GM18907 (cell line): ENCODE measurements around the gene RHCG.

Experiments
- ATAC-seq: cut with Tn5 transposase; IDR thresholded peaks from one replicate; pipeline ENCODE4 v1.9.1; 2021; ENCODE audit warnings: mild to moderate bottlenecking, moderate library complexity; ENCODE audit not compliant: unreplicated experiment

Gene RHCG

GRCh38 chr15:89504166-89504565, 7.8 kb upstream of the RHCG start:
- ATAC-seq, result no peak

DNA sequence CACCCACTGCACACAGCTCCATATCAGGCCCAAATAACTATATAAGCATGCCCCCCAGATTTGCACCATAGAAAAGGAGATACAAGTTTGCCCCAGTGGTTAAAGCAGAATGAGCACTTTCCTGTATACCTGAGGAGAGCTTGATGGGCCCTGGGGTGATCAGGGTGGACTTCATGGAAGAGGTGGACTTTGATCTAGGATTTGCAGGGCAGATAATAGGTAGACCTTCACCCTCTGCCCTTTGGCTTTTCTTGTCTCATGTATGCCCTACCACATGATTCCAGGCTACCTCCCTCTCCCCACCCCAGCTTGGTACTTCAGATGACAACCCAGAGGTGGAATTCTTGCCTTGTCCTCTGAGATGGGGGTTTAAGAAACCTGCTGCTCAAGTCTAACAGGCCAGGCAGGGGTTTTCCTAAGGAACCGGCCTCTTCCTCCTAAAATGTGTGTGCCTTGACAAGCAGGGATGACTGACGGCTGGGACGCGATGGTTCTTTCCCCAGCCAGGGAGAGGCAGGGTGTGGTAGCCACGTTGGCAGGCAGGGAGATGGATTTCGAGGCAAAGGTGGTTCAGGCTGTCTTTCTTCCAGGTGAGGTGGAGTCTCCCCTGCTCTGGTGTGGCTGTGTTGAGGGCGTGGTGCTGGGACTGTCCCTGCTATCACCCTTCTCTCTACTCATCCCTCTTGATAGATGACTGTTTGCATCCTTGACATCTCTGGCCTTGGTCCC, 6.6 kb upstream of the RHCG start:
- no peak for ATAC-seq

DNA sequence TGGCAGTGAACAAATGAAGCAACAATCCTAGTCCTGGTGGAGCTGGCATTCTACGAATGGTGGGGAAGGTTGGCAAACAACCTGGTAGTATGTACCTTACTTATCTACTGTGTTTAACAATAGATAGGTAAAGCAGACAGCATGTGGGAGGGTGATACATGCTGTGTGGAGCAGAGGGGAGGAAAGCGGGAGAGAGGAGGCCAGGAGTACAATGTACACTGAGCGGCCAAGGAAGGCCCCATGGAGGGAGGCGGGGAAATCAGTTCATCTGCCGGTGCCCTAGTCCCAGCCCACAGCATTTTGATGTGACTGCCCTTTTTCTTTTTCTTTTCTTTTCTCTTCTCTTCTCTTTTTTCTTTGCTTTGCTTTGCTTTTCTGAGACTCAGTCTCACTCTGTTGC, 5.3 kb upstream of the RHCG start:
- no peak for ATAC-seq

- ATAC-seq, result no peak
Measured at GRCh38 chr15:89500397-89501270, 4.3 kb upstream of the RHCG start.

DNA sequence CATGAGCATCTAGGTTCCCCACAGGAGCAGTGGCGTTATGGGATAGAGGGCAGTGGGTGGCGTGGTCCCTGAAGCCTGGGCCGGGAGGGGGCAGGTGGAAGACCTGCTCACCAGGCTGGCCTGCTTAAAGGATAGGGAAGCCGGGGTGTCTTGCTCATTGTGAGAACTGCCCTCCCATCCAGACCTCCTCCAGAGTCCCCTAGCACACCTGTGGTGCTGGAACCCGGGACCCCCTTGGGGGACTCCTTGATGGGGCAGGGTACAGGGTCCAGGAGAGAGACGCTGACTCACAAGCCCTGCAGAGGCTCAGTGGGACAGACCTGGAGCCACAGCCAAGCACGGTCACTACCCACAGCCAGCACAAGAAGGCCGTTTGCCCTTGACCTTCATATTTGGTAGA, 2.8 kb upstream of the RHCG start:
- no peak for ATAC-seq

DNA sequence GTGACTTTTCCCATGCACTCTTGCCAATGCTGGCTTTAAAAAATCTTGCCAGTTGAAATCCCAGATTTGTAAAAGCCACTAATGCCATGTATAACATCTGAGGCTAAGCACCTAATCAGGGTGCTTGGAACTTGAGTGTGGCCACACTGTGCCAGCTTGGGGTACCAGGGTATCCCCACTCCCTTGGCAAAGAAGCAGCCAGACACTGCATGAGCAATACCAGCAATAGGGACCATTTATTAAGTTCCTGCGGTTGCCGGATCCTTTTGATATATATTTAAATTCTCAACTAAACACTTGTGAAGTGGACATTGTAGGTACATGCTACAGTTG, 2.2 kb upstream of the RHCG start:
- no peak for ATAC-seq

DNA sequence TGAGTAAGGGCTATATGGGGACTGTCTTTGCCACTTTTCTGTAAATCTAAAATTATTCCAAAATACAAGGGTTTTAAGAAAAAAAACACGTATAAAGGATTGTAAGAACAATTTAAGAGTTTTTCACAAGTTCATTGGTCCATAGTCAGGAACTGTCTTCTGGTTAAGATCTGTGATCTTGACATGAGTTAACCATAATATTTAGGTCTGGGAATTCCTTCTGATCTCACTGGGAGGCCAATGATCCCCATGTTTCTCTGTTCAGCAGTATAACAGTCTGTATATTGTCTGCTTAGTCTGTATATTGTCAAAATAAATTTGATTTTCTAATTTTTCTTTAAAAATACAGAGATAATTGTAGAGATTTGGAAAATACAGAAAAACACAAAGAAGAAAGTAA, 848 bp upstream of the RHCG start:
- no peak for ATAC-seq

DNA sequence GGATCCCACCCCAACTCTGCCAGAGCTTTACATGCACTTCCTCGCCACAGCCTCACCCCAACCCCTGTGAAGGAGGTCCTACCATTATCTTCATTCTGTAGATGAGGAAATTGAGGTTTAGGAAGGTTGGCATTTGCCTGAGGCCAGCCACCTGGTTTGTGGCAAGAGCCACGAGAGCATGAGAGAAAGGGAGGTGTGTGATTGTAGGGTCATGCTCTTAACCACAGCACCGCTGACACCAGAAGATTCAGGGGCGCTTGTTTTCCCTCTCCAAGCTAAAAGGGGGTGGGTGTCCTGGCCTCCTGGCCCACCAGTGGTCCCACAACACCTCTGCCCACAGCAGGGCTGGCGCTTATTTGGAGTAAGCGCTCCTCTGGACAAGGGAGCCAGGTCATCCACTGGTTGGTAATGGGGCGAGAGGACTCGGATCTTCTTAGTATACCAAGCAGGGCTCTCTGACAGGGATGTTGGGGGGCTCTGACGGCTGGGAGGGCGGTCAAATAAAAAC, 691 bp downstream of the RHCG start:
- ATAC-seq, result no peak

DNA sequence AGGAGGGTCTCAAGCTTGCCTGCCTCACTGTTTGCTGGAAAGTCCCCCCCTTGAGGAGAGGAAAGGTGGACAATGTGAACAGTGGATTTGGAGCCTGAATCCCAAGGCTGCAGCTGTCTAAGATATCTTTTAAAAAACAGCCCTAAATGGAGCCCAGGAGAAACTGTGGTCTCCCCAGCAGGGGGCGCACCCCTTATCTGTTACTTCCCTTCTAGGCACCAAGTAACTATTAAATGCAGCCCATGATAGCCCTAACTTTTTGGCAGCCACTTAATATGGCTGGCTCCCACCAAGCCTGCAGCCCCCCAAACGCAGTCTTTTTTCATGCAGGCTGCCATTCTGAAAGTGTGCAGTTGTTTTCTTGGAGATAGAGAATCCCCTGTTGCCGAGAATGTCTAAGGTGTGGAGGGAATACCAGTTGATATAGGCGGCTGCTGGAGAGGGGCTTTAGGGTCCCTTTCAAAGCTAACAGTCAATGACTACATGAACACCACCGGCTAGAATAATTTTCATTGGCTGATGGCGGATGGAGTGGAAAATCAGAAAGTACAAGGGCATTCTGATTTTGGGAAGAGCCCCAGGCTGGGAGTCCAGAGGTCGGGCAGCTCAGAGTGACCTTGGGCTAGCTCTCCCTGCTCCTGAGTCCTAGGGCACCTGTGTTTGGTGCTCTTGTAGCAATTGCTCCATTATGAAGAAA, 1.3 kb downstream of the RHCG start:
- no peak for ATAC-seq

GRCh38 chr15:89494031-89494430, 2.4 kb downstream of the RHCG start:
- no peak for ATAC-seq

DNA sequence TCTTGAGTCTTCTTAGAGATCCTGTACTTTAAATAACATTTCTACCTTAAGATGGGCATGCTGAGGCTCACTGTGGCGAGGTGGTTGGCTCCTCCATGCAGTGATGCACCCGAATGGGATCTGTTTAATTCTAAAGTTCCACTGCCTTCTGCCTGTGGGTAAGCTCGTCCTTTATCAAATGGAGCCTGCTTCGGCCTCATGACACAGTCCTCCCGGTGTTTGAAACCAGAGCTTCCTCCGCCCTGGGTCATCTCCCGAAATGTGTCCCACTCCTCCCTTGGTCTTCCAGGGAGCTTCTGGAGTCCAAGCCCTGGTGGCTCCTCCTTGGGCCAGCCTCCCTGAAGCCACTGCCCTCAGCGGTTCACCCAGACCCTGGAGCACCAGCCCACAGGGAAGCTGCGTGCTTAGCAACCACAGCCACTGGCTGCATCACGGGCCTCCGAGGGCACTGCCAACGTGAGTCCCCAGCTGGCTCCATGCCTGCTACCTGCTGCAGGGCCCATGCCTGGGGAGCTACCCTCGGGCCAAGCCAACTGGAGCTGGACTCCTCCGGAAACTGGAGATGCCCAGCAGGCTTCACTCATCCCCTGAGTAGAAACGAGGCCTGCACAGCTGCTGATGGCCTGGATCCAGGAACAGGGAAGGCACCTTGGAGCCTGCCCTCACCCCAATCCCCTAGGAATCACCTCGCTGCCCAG, 3.3 kb downstream of the RHCG start:
- ATAC-seq, result no peak

- no peak for ATAC-seq
Measured at GRCh38 chr15:89492111-89492641, 4.2 kb downstream of the RHCG start.

DNA sequence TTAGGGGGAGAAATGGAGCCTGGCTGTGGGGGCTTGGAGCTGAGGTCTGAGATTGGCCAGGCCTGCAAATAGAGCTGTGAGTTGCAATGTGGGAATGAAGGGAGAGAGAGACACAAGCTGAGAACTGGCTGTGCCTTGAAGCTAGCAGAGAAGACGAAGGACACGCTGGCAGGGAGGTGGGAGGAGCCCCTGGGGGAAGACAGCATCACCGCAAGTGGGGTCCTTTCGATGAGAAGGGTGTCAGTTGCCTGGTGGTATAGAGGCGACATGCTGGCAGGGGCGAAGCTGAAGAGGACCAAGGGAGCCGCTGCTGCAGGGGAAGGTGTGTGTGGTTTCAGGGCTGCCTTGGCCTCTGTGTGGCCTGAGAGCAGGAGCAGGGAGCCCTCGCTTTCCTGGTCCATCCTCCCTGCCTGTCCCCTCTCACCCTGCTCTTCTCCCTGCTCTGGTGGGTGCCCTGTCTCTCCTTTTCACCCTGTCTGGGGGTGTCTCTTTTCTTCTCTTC, 5.5 kb downstream of the RHCG start:
- ATAC-seq, result no peak

GRCh38 chr15:89490081-89490813, 6.1 kb downstream of the RHCG start:
- no peak for ATAC-seq

DNA sequence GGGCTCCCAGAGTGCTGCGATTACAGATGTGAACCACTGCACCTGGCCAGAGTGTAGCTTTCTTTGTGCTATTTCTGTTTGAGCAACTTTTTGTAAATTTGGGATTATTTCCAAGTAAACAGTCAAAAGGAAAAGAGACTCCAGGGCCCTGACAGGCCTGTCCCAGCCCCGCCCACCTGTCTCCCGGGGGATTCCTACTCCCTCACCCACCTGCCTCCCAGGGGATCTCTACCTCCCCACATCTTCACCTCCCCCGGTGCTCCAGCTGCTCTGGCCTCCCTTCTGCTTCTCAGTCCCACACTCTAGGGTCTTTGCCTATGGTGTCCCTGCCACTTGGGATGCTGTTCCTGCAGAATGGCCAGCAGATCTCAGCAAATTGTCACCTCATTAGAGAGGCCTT, 7.0 kb downstream of the RHCG start:
- ATAC-seq, result no peak

GRCh38 chr15:89487791-89488190, 8.6 kb downstream of the RHCG start:
- no peak for ATAC-seq

DNA sequence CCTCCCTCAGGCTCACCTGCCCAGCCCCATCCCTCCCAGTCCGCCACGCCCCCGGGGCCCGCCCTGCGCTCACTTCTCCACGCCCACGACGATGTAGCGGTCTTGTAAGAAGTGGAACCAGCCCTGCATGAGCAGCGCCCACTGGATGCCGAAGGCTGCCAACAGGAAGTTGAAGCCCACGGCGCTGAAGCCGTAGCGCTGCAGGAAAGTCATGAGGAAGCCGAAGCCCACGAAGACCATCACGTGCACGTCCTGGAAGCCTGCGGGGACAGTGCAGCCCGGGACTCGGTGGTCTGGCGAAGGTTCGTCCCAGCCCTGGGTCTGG, 9.7 kb downstream of the RHCG start:
- ATAC-seq, result no peak

DNA sequence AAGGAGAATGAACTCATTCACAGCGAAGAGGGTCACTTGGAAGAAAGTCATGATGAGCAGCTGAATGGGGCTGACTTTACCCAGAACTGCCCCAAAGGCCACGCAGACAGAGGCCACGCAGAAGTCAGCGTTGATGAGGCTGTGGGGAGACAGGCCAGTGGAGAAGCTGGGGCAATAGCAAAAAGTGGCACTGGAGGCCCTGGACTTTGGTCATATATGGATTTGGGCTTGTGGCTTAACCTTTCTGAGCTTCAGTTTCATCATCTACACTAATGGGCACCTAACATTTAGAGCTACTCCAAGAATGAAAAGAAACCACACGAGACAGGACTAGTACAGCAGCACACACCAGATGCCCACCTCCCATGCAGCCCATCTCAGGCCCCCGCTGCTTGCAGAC, 13.3 kb downstream of the RHCG start:
- no peak for ATAC-seq

DNA sequence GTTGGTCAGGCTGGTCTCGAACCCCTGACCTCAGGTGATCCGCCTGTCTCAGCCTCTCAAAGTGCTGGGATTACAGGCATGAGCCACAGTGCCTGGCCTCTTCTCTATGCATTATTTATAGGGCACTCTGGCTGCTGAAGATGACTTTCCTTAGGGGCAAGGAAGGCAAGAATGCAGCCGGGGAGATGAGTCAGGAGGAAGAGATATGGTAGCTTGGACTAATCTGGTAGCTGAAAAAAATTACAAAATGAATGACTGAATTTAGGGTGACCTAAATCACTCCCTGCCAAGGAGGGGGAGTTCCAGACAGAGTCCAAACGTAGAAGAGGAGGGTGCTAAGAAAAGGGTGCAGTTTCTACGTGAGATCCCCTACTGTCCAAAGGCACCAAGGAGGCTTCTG, 14.2 kb downstream of the RHCG start:
- no peak for ATAC-seq

DNA sequence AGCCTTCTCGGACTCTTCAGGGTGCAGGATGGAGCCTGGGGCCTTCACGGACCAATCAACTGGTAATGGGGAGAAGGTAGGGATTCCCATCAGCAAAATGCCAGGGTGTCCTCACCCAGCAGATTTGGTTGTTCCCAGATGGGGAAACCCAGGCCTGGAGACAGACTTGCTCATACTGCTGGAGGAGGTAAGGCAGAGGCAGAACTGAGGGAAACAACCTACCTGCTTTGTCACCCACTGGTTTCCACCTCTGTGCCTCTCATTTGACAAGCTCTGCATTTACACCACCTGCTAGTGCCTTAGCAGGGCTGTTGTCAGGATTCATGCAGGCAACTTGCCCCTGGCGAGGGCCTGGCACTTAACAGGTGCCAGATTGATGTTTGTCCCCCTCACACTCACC, 15.9 kb downstream of the RHCG start:
- no peak for ATAC-seq
